Measurements from ENCODE around the gene ANKH.
"Not testable (repeated sequence)": the region's sequence is repeated elsewhere in the genome, so short reads cannot be mapped to it uniquely, and the experiment has no call there.

Gene ANKH

GRCh38 chr5:14801792-14802191 is 69.8 kb downstream of the ANKH start:
- H3K9me3 ChIP-seq (ENCODE audit: insufficient read depth, low read length): no peaks in the 10 kb centered on the region
- no peak overlapping the region for H3K9ac ChIP-seq (ENCODE audit: insufficient read length, low read depth)
- H3K4me3 ChIP-seq (ENCODE audit: insufficient read length, low read depth): no peak overlapping the region
- no peak for DNase-seq (ENCODE audit: low read depth, low spot score)
- no peaks in the 10 kb centered on the region for H3K27me3 ChIP-seq (ENCODE audit: insufficient read depth, insufficient read length)
- H3K4me1 ChIP-seq (ENCODE audit: insufficient read depth, insufficient read length): no peaks in the 10 kb centered on the region
- no peak for TF ChIP-seq YY1 (IDR thresholded peaks at IDR 0.05; ENCODE audit: insufficient read depth, insufficient read length)
- no peak for TF ChIP-seq ZNF274 (IDR thresholded peaks at IDR 0.05; ENCODE audit: low read depth, low read length)
- no peak for TF ChIP-seq SUZ12 (IDR thresholded peaks at IDR 0.05; ENCODE audit: extremely low read depth, insufficient read depth, insufficient read length)
- no peaks in the 10 kb centered on the region for H3K36me3 ChIP-seq (ENCODE audit: insufficient read depth, insufficient read length, low read length)

- DNase-seq (ENCODE audit: low read depth, low spot score); H3K27me3 ChIP-seq (ENCODE audit: insufficient read depth, insufficient read length); H3K4me3 ChIP-seq (ENCODE audit: insufficient read length, low read depth); H3K36me3 ChIP-seq (ENCODE audit: insufficient read depth, insufficient read length, low read length); H3K9me3 ChIP-seq (ENCODE audit: insufficient read depth, low read length); H3K4me1 ChIP-seq (ENCODE audit: insufficient read depth, insufficient read length); H3K9ac ChIP-seq (ENCODE audit: insufficient read length, low read depth): not testable (repeated sequence)
Observed at GRCh38 chr5:14797385-14797784, 74.2 kb downstream of the ANKH start.

GRCh38 chr5:14794583-14795230 is 76.9 kb downstream of the ANKH start:
- H3K36me3 ChIP-seq (ENCODE audit: insufficient read depth, insufficient read length, low read length): no peaks in the 10 kb centered on the region
- H3K4me1 ChIP-seq (ENCODE audit: insufficient read depth, insufficient read length): no peaks in the 10 kb centered on the region
- no peaks in the 10 kb centered on the region for H3K9me3 ChIP-seq (ENCODE audit: insufficient read depth, low read length)
- H3K9ac ChIP-seq (ENCODE audit: insufficient read length, low read depth): no peak overlapping the region
- no peaks in the 10 kb centered on the region for H3K27me3 ChIP-seq (ENCODE audit: insufficient read depth, insufficient read length)
- no peak overlapping the region for H3K4me3 ChIP-seq (ENCODE audit: insufficient read length, low read depth)
- no peak for TF ChIP-seq SUZ12 (IDR thresholded peaks at IDR 0.05; ENCODE audit: extremely low read depth, insufficient read depth, insufficient read length)
- no peak for TF ChIP-seq YY1 (IDR thresholded peaks at IDR 0.05; ENCODE audit: insufficient read depth, insufficient read length)
- no peak for TF ChIP-seq ZNF274 (IDR thresholded peaks at IDR 0.05; ENCODE audit: low read depth, low read length)
- no peak for DNase-seq (ENCODE audit: low read depth, low spot score)

- no peak for DNase-seq (ENCODE audit: low read depth, low spot score)
- Histone ChIP-seq H3K36me3 (ENCODE audit: insufficient read depth, insufficient read length, low read length) (no peaks in the 10 kb centered on the region), H3K4me3 (ENCODE audit: insufficient read length, low read depth) (no peak overlapping the region), H3K9me3 (ENCODE audit: insufficient read depth, low read length) (no peaks in the 10 kb centered on the region), H3K4me1 (ENCODE audit: insufficient read depth, insufficient read length) (no peaks in the 10 kb centered on the region), H3K9ac (ENCODE audit: insufficient read length, low read depth) (no peak overlapping the region), H3K27me3 (ENCODE audit: insufficient read depth, insufficient read length) (no peaks in the 10 kb centered on the region)
- no peak for TF ChIP-seq SUZ12 (IDR thresholded peaks at IDR 0.05; ENCODE audit: extremely low read depth, insufficient read depth, insufficient read length)
- no peak for TF ChIP-seq ZNF274 (IDR thresholded peaks at IDR 0.05; ENCODE audit: low read depth, low read length)
- no peak for TF ChIP-seq YY1 (IDR thresholded peaks at IDR 0.05; ENCODE audit: insufficient read depth, insufficient read length)
Observed at GRCh38 chr5:14793851-14794250, 77.7 kb downstream of the ANKH start.

- H3K9me3 ChIP-seq (ENCODE audit: insufficient read depth, low read length): no peaks in the 10 kb centered on the region
- DNase-seq (ENCODE audit: low read depth, low spot score): no peak
- H3K36me3 ChIP-seq (ENCODE audit: insufficient read depth, insufficient read length, low read length): no peaks in the 10 kb centered on the region
- H3K9ac ChIP-seq (ENCODE audit: insufficient read length, low read depth): no peak overlapping the region
- H3K4me1 ChIP-seq (ENCODE audit: insufficient read depth, insufficient read length): no peaks in the 10 kb centered on the region
- H3K4me3 ChIP-seq (ENCODE audit: insufficient read length, low read depth): no peak overlapping the region
- TF ChIP-seq SUZ12 (IDR thresholded peaks at IDR 0.05; ENCODE audit: extremely low read depth, insufficient read depth, insufficient read length) (no peak), ZNF274 (IDR thresholded peaks at IDR 0.05; ENCODE audit: low read depth, low read length) (no peak), YY1 (IDR thresholded peaks at IDR 0.05; ENCODE audit: insufficient read depth, insufficient read length) (no peak)
- no peaks in the 10 kb centered on the region for H3K27me3 ChIP-seq (ENCODE audit: insufficient read depth, insufficient read length)
Observed at GRCh38 chr5:14790911-14791310, 80.7 kb downstream of the ANKH start.

GRCh38 chr5:14790220-14790619 is 81.4 kb downstream of the ANKH start:
- DNase-seq (ENCODE audit: low read depth, low spot score): no peak
- no peaks in the 10 kb centered on the region for H3K9me3 ChIP-seq (ENCODE audit: insufficient read depth, low read length)

GRCh38 chr5:14787801-14788579 is 83.6 kb downstream of the ANKH start:
- H3K4me3 ChIP-seq (ENCODE audit: insufficient read length, low read depth): no peak overlapping the region
- H3K36me3 ChIP-seq (ENCODE audit: insufficient read depth, insufficient read length, low read length): no peaks in the 10 kb centered on the region
- TF ChIP-seq YY1 (IDR thresholded peaks at IDR 0.05; ENCODE audit: insufficient read depth, insufficient read length) (no peak), SUZ12 (IDR thresholded peaks at IDR 0.05; ENCODE audit: extremely low read depth, insufficient read depth, insufficient read length) (no peak)
- no peak overlapping the region for H3K9ac ChIP-seq (ENCODE audit: insufficient read length, low read depth)
- DNase-seq (ENCODE audit: low read depth, low spot score): no peak
- no peaks in the 10 kb centered on the region for H3K4me1 ChIP-seq (ENCODE audit: insufficient read depth, insufficient read length)
- no peaks in the 10 kb centered on the region for H3K27me3 ChIP-seq (ENCODE audit: insufficient read depth, insufficient read length)
- H3K9me3 ChIP-seq (ENCODE audit: insufficient read depth, low read length): peaks cover 16% of the 10 kb centered on the region

More at GRCh38 chr5:14790220-14790619, 81.4 kb downstream of the ANKH start:
- H3K9ac ChIP-seq (ENCODE audit: insufficient read length, low read depth): no peak overlapping the region
- H3K27me3 ChIP-seq (ENCODE audit: insufficient read depth, insufficient read length): no peaks in the 10 kb centered on the region
- no peaks in the 10 kb centered on the region for H3K36me3 ChIP-seq (ENCODE audit: insufficient read depth, insufficient read length, low read length)
- H3K4me3 ChIP-seq (ENCODE audit: insufficient read length, low read depth): no peak overlapping the region
- no peaks in the 10 kb centered on the region for H3K4me1 ChIP-seq (ENCODE audit: insufficient read depth, insufficient read length)
- no peak for TF ChIP-seq YY1 (IDR thresholded peaks at IDR 0.05; ENCODE audit: insufficient read depth, insufficient read length)
- TF ChIP-seq SUZ12 (IDR thresholded peaks at IDR 0.05; ENCODE audit: extremely low read depth, insufficient read depth, insufficient read length): no peak
- TF ChIP-seq ZNF274 (IDR thresholded peaks at IDR 0.05; ENCODE audit: low read depth, low read length): no peak
